ENCODE data around the gene NOL9.
"Not testable (repeated sequence)": the region's sequence is repeated elsewhere in the genome, so short reads cannot be mapped to it uniquely, and the experiment has no call there.

NOL9 gene

GRCh38 chr1:6496365-6496721, 58.0 kb downstream of the NOL9 start:
- ChIA-PET POLR2A (no interaction called here), CTCF (interaction anchor here (1.7 kb wide), 1 partner anchor 127 kb away, joined by 3 read pairs; no protein-coding TSS in a partner anchor)
- no peak for DNase-seq (ENCODE audit: extremely low spot score)
- TF ChIP-seq CTCF (IDR thresholded peaks at IDR 0.05; ENCODE audit: control extremely low read depth, extremely low read depth, low read depth, missing control alignments), result no peak

GRCh38 chr1:6495540-6496364, 58.6 kb downstream of the NOL9 start:
- no peak for DNase-seq (ENCODE audit: extremely low spot score)
- ChIA-PET POLR2A (no interaction called here), CTCF (interaction anchor here (0.8 to 1.7 kb wide), 4 partner anchors 10 to 151 kb away, joined by 3 to 5 read pairs (median 4); no protein-coding TSS in a partner anchor)
- TF ChIP-seq CTCF (IDR thresholded peaks at IDR 0.05; ENCODE audit: control extremely low read depth, extremely low read depth, low read depth, missing control alignments), result no peak

- no peak for DNase-seq (ENCODE audit: extremely low spot score)
- CTCF ChIA-PET, result interaction anchor here (1.0 to 1.7 kb wide), 4 partner anchors 9 to 152 kb away, joined by 3 to 4 read pairs (median 4); no protein-coding TSS in a partner anchor
- POLR2A ChIA-PET, result no interaction called here
- TF ChIP-seq CTCF (IDR thresholded peaks at IDR 0.05; ENCODE audit: control extremely low read depth, extremely low read depth, low read depth, missing control alignments), result no peak
Observed at GRCh38 chr1:6495041-6495441, 59.3 kb downstream of the NOL9 start.

- no peak for DNase-seq (ENCODE audit: extremely low spot score)
- ChIA-PET CTCF (interaction anchor here (1.3 to 1.4 kb wide), 2 partner anchors 30 to 152 kb away, joined by 3 to 4 read pairs; no protein-coding TSS in a partner anchor), POLR2A (no interaction called here)
- no peak for TF ChIP-seq CTCF (IDR thresholded peaks at IDR 0.05; ENCODE audit: control extremely low read depth, extremely low read depth, low read depth, missing control alignments)
Observed at GRCh38 chr1:6494627-6495026, 59.7 kb downstream of the NOL9 start.

GRCh38 chr1:6493834-6494223, 60.5 kb downstream of the NOL9 start:
- POLR2A ChIA-PET; DNase-seq (ENCODE audit: extremely low spot score): not testable (repeated sequence)
- CTCF ChIA-PET, result interaction anchor here (0.7 to 9.6 kb wide), 5 partner anchors 17 to 153 kb away, joined by 3 to 123 read pairs (median 3); no protein-coding TSS in a partner anchor

- DNase-seq (ENCODE audit: extremely low spot score), result no peak
- TF ChIP-seq CTCF (IDR thresholded peaks at IDR 0.05; ENCODE audit: control extremely low read depth, extremely low read depth, low read depth, missing control alignments), result no peak
- CTCF ChIA-PET, result interaction anchor here (1.0 to 9.6 kb wide), 6 partner anchors 8 to 578 kb away, joined by 3 to 123 read pairs (median 12); no protein-coding TSS in a partner anchor
- POLR2A ChIA-PET, result no interaction called here
Observed at GRCh38 chr1:6491966-6492365, 62.3 kb downstream of the NOL9 start.

- no peak for TF ChIP-seq CTCF (IDR thresholded peaks at IDR 0.05; ENCODE audit: control extremely low read depth, extremely low read depth, low read depth, missing control alignments)
- CTCF ChIA-PET, result interaction anchor here (0.8 to 9.6 kb wide), 9 partner anchors 9 to 578 kb away, joined by 3 to 123 read pairs (median 4); partner anchors contain the start of gene NOL9
- POLR2A ChIA-PET, result no interaction called here
- no peak for DNase-seq (ENCODE audit: extremely low spot score)
Observed at GRCh38 chr1:6491480-6491962, 62.8 kb downstream of the NOL9 start, which contains the start of gene PLEKHG5. Gene PLEKHG5 (minus strand): TSS chr1:6491667. CDS start chr1:6477571, 14,096 bp downstream.
